Skeletal muscle satellite cell (primary cell): ENCODE data around the gene OMG.
A peak's percentile ranks its signal among the peaks of the same experiment; 100 is the strongest.
"Not testable (repeated sequence)": the region's sequence is repeated elsewhere in the genome, so short reads cannot be mapped to it uniquely, and the experiment has no call there.

Experiments used
- H3K27me3 ChIP-seq: 2 replicates; pipeline ENCODE4 v1.7.0; 2013; ENCODE audit warnings: low read length; ENCODE audit not compliant: control insufficient read depth, insufficient read depth
- H3K36me3 ChIP-seq: 2 replicates; pipeline ENCODE4 v1.7.0; 2013; ENCODE audit warnings: mild to moderate bottlenecking, control low read depth, low read length; ENCODE audit not compliant: insufficient read depth
- H3K4me1 ChIP-seq: 2 replicates; pipeline ENCODE4 v1.7.0; 2013; ENCODE audit warnings: low read length; ENCODE audit not compliant: control insufficient read depth, insufficient read depth
- H3K4me2 ChIP-seq: 2 replicates; pipeline ENCODE4 v1.7.0; 2013; ENCODE audit warnings: mild to moderate bottlenecking, low read length
- H3K4me3 ChIP-seq: 2 replicates; pipeline ENCODE4 v1.7.0; 2013; ENCODE audit warnings: low read length
- H3K9ac ChIP-seq: 2 replicates; pipeline ENCODE4 v1.7.0; 2013; ENCODE audit warnings: mild to moderate bottlenecking, low read depth, low read length, moderate library complexity
- H3K9me3 ChIP-seq: replicated peaks from 2 replicates; pipeline ENCODE4 v1.7.0; 2013; ENCODE audit warnings: mild to moderate bottlenecking, control low read depth, low read length

The OMG gene

GRCh38 chr17:31279401-31279800 is 17.6 kb downstream of the OMG start:
- H3K4me1 ChIP-seq, result peaks cover 5% of the 10 kb centered on the region
- H3K9me3 ChIP-seq, result no peaks in the 10 kb centered on the region
- no peak overlapping the region for H3K4me2 ChIP-seq
- no peak overlapping the region for H3K9ac ChIP-seq
- H3K36me3 ChIP-seq, result peaks cover 8% of the 10 kb centered on the region
- no peaks in the 10 kb centered on the region for H3K27me3 ChIP-seq
- no peak overlapping the region for H3K4me3 ChIP-seq

- no peaks in the 10 kb centered on the region for H3K9me3 ChIP-seq
- H3K4me3 ChIP-seq, result no peak overlapping the region
- no peaks in the 10 kb centered on the region for H3K27me3 ChIP-seq
- H3K36me3 ChIP-seq, result peaks cover 12% of the 10 kb centered on the region
- H3K9ac ChIP-seq, result no peak overlapping the region
- no peak overlapping the region for H3K4me2 ChIP-seq
- H3K4me1 ChIP-seq, result peaks cover 18% of the 10 kb centered on the region
These were observed 21.9 kb downstream of the OMG start for GRCh38 chr17:31275116-31275515.

GRCh38 chr17:31274252-31274651 is 22.8 kb downstream of the OMG start:
- Histone ChIP-seq H3K27me3 (no peaks in the 10 kb centered on the region), H3K4me2 (no peak overlapping the region), H3K4me1 (peaks cover 27% of the 10 kb centered on the region), H3K4me3 (no peak overlapping the region), H3K36me3 (peaks cover 12% of the 10 kb centered on the region), H3K9me3 (no peaks in the 10 kb centered on the region), H3K9ac (no peak overlapping the region)

GRCh38 chr17:31273516-31273915 is 23.5 kb downstream of the OMG start:
- Histone ChIP-seq H3K4me1 (peaks cover 34% of the 10 kb centered on the region), H3K9ac (no peak overlapping the region), H3K9me3 (no peaks in the 10 kb centered on the region), H3K27me3 (no peaks in the 10 kb centered on the region), H3K4me2 (no peak overlapping the region), H3K36me3 (peaks cover 12% of the 10 kb centered on the region), H3K4me3 (no peak overlapping the region)

- Histone ChIP-seq H3K36me3 (peaks cover 12% of the 10 kb centered on the region), H3K9ac (no peak overlapping the region), H3K27me3 (no peaks in the 10 kb centered on the region), H3K9me3 (no peaks in the 10 kb centered on the region), H3K4me1 (peaks cover 41% of the 10 kb centered on the region), H3K4me2 (no peak overlapping the region), H3K4me3 (no peak overlapping the region)
These were observed 24.2 kb downstream of the OMG start for GRCh38 chr17:31272803-31273202.

- no peaks in the 10 kb centered on the region for H3K9me3 ChIP-seq
- peaks cover 46% of the 10 kb centered on the region for H3K4me1 ChIP-seq
- H3K4me3 ChIP-seq, result no peak overlapping the region
- H3K4me2 ChIP-seq, result no peak overlapping the region
- no peak overlapping the region for H3K9ac ChIP-seq
- H3K27me3 ChIP-seq, result no peaks in the 10 kb centered on the region
- peaks cover 8% of the 10 kb centered on the region for H3K36me3 ChIP-seq
These were observed 24.8 kb downstream of the OMG start for GRCh38 chr17:31272236-31272635.

- H3K9ac ChIP-seq, result no peak overlapping the region
- peak overlapping the region; percentile 35 for H3K4me3 ChIP-seq
- H3K9me3 ChIP-seq, result no peaks in the 10 kb centered on the region
- H3K36me3 ChIP-seq, result peaks cover 16% of the 10 kb centered on the region
- peaks cover 43% of the 10 kb centered on the region for H3K4me1 ChIP-seq
- peak overlapping the region; percentile 67 for H3K4me2 ChIP-seq
- H3K27me3 ChIP-seq, result no peaks in the 10 kb centered on the region
These were observed 27.5 kb downstream of the OMG start for GRCh38 chr17:31269578-31269983.

- H3K9me3 ChIP-seq, result no peaks in the 10 kb centered on the region
- H3K4me2 ChIP-seq, result peak overlapping the region; percentile 10
- H3K27me3 ChIP-seq, result no peaks in the 10 kb centered on the region
- H3K9ac ChIP-seq, result peak overlapping the region; percentile 3
- H3K4me1 ChIP-seq, result peaks cover 38% of the 10 kb centered on the region
- no peak overlapping the region for H3K4me3 ChIP-seq
- H3K36me3 ChIP-seq, result peaks cover 16% of the 10 kb centered on the region
These were observed 27.9 kb downstream of the OMG start for GRCh38 chr17:31269036-31269577.

- Histone ChIP-seq H3K27me3 (no peaks in the 10 kb centered on the region), H3K4me3 (no peak overlapping the region), H3K9me3 (no peaks in the 10 kb centered on the region), H3K4me1 (peaks cover 32% of the 10 kb centered on the region), H3K36me3 (peaks cover 17% of the 10 kb centered on the region), H3K4me2 (no peak overlapping the region), H3K9ac (no peak overlapping the region)
These were observed 31.0 kb downstream of the OMG start for GRCh38 chr17:31266042-31266441.

- H3K36me3 ChIP-seq, result peaks cover 30% of the 10 kb centered on the region
- H3K4me3 ChIP-seq, H3K27me3 ChIP-seq, H3K9ac ChIP-seq, H3K4me1 ChIP-seq, H3K9me3 ChIP-seq, H3K4me2 ChIP-seq: not testable (repeated sequence)
These were observed 34.1 kb downstream of the OMG start for GRCh38 chr17:31262923-31263322.

- H3K27me3 ChIP-seq, result no peaks in the 10 kb centered on the region
- no peak overlapping the region for H3K9ac ChIP-seq
- no peak overlapping the region for H3K4me3 ChIP-seq
- no peaks in the 10 kb centered on the region for H3K4me1 ChIP-seq
- no peak overlapping the region for H3K4me2 ChIP-seq
- H3K9me3 ChIP-seq, result no peaks in the 10 kb centered on the region
- H3K36me3 ChIP-seq, result peaks cover 30% of the 10 kb centered on the region
These were observed 35.4 kb downstream of the OMG start for GRCh38 chr17:31261601-31262000.

- no peaks in the 10 kb centered on the region for H3K27me3 ChIP-seq
- no peaks in the 10 kb centered on the region for H3K9me3 ChIP-seq
These were observed 36.9 kb downstream of the OMG start for GRCh38 chr17:31260151-31260550.

More at GRCh38 chr17:31260151-31260550, 36.9 kb downstream of the OMG start:
- Histone ChIP-seq H3K36me3 (peaks cover 18% of the 10 kb centered on the region), H3K4me3 (no peak overlapping the region), H3K4me2 (no peak overlapping the region), H3K4me1 (peaks cover 1% of the 10 kb centered on the region), H3K9ac (no peak overlapping the region)
